ENCODE data around the gene SEMA3A.

- TF ChIP-seq CTCF (IDR thresholded peaks at IDR 0.05) (no peak), POLR2A (IDR thresholded peaks at IDR 0.05) (no peak)
Observed at GRCh38 chr7:84003191-84003590, 191.4 kb downstream of the SEMA3A start.

Data from esophagus squamous epithelium (tissue), 4 donors.